ENCODE data around the gene CR1.

The CR1 gene

DNA sequence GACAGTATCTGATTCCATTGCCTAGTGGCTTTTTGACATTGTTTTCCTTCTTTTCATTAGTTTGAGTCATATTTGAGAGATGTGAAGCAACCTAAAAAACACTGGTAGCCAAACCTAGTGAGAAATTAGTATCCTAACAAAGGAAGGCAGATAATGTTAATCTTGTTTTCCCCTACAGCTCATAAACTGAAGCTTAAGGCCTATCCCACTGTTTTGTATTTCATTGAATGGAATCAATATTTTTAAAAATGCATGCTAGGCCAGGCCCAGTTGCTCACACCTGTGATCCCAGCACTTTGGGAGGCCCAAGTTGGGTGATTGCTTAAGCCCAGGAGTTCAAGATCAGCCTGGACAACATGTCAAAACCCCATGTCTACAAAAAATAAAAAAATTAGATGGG is 150.2 kb downstream of the CR1 start:
- peaks cover 37% of the 10 kb centered on the region for H3K4me1 ChIP-seq (ENCODE audit: insufficient read depth, low read length)
- peaks cover 18% of the 10 kb centered on the region for H3K27me3 ChIP-seq (ENCODE audit: insufficient read depth, low read length)
- H3K27ac ChIP-seq (ENCODE audit: low read depth, low read length) = no peak overlapping the region
- H3K36me3 ChIP-seq (ENCODE audit: insufficient read depth, low read length) = no peaks in the 10 kb centered on the region
- peak overlapping the region; percentile 63; the same call in 1 of the 2 replicates for H3K4me3 ChIP-seq (ENCODE audit: low read length)
- no peak overlapping the region for H3K9ac ChIP-seq (ENCODE audit: low read depth, low read length)
- H3K9me3 ChIP-seq (ENCODE audit: insufficient read depth, low read depth, low read length) = no peaks in the 10 kb centered on the region

DNA sequence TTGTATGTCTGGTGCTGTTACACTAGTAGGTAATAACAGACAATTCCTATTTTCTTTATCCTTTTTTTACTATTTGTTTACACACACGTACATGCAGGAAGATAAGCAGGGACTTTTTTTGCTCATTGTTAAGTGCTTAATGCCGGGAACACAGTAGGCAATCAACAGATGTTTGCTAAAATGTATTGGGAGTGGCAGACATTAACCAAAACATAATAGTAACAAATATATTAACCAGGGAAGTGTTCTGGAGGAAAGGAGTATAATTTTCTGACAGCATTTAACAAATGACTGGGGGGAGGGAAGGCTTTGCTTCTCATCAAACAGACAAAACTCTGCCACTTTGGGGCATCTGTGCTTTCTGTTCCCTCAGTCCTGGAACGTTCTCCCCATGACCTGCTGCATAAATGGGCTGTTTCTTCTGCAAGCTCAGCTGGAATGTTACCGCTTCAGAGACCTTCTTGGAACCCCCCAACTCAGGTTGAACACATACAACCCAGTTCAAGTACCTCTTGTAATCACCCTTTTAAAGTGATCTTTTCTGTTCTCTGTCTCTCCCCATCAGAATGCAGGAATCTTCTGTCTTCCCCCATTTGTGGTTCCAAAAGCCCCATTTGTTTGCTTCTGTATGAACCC is 151.1 kb downstream of the CR1 start:
- WGBS = 81% methylated on average over 4 of the region's 4 CpGs
- H3K27ac ChIP-seq (ENCODE audit: low read depth, low read length) = no peak overlapping the region
- H3K4me1 ChIP-seq (ENCODE audit: insufficient read depth, low read length) = peaks cover 33% of the 10 kb centered on the region
- H3K9ac ChIP-seq (ENCODE audit: low read depth, low read length) = no peak overlapping the region
- no peaks in the 10 kb centered on the region for H3K9me3 ChIP-seq (ENCODE audit: insufficient read depth, low read depth, low read length)
- H3K27me3 ChIP-seq (ENCODE audit: insufficient read depth, low read length) = peaks cover 18% of the 10 kb centered on the region
- no peak overlapping the region for H3K4me3 ChIP-seq (ENCODE audit: low read length)
- H3K36me3 ChIP-seq (ENCODE audit: insufficient read depth, low read length) = no peaks in the 10 kb centered on the region

DNA sequence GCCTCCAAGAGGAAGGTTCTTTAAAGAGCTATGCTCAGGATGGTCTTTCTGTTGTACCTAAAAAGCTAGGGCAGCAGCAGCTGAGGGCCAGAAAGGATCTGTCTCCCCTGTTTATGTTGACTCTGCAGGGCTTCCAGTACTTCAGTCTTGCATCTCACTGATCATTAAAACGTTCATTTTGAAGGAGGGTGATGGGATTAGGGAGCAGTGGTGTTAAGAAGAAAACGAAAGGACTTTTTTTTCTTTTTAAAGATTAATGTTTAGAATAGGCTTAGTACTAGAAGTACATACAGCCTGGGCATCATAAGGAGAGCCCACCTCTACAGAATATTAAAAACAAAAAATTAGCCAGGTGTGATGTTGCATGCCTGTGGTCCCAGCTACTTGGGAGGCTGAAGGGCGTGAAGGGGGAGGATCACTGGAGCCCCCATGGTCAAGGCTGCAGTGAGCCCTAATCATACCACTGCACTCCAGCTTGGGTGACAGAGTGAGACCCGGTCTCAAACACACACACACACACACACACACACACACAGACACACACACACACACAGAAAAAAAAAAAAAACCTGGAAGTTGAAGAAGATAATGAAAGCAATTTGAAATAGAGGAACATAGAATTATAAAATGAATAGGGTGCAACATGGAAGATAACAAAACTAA is 151.8 kb downstream of the CR1 start:
- Histone ChIP-seq H3K4me3 (ENCODE audit: low read length) (no peak overlapping the region), H3K27me3 (ENCODE audit: insufficient read depth, low read length) (peaks cover 18% of the 10 kb centered on the region), H3K36me3 (ENCODE audit: insufficient read depth, low read length) (no peaks in the 10 kb centered on the region), H3K9me3 (ENCODE audit: insufficient read depth, low read depth, low read length) (no peaks in the 10 kb centered on the region), H3K27ac (ENCODE audit: low read depth, low read length) (no peak overlapping the region), H3K4me1 (ENCODE audit: insufficient read depth, low read length) (peaks cover 33% of the 10 kb centered on the region), H3K9ac (ENCODE audit: low read depth, low read length) (no peak overlapping the region)
- 92% methylated on average over 3 of the region's 4 CpGs for WGBS

DNA sequence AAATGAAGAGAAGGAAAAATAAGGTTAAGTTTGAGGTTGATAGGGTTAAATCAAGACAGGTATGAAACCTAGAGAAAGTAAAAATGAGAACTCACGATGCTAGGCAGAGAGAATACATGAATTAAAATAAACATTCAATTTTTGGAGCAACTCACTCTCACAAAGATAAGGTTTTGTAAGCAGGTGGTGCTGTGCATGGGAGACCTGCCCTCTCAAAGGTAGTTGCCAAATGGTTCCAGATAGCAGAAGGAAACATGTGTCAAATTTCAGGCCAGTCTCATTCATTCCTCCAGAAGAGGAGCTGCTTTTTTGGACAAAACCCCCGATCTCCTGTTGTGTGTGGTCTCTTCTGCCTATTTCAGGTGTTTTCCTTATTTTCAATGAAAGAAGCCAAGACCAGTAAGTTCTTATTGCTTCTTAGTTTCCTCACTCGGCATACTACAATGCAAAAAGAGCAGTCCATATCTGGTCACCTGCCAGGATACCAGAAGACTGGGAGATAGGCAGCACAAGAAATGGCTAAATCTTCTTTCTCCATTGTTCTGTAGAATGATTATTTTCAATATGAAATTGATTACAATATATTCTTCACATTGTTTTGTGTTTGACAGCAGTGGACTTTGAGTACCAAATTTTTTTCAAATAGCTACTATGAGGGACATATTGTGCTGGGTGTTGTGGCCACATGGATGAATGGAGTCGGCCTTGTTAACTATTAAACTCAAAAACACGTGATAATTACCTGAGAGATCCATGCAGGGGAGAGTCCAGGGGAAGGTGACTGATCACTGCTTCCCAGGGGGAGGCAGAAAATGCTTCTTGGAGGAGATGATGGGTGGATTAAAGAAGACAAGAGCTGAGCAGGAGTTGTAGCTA is 152.6 kb downstream of the CR1 start:
- H3K4me3 ChIP-seq (ENCODE audit: low read length) = no peak overlapping the region
- no peak overlapping the region for H3K9ac ChIP-seq (ENCODE audit: low read depth, low read length)
- 90% methylated on average over 4 of the region's 5 CpGs for WGBS
- no peaks in the 10 kb centered on the region for H3K9me3 ChIP-seq (ENCODE audit: insufficient read depth, low read depth, low read length)
- no peak overlapping the region for H3K27ac ChIP-seq (ENCODE audit: low read depth, low read length)
- H3K36me3 ChIP-seq (ENCODE audit: insufficient read depth, low read length) = no peaks in the 10 kb centered on the region
- H3K4me1 ChIP-seq (ENCODE audit: insufficient read depth, low read length) = peaks cover 33% of the 10 kb centered on the region
- peaks cover 18% of the 10 kb centered on the region for H3K27me3 ChIP-seq (ENCODE audit: insufficient read depth, low read length)

DNA sequence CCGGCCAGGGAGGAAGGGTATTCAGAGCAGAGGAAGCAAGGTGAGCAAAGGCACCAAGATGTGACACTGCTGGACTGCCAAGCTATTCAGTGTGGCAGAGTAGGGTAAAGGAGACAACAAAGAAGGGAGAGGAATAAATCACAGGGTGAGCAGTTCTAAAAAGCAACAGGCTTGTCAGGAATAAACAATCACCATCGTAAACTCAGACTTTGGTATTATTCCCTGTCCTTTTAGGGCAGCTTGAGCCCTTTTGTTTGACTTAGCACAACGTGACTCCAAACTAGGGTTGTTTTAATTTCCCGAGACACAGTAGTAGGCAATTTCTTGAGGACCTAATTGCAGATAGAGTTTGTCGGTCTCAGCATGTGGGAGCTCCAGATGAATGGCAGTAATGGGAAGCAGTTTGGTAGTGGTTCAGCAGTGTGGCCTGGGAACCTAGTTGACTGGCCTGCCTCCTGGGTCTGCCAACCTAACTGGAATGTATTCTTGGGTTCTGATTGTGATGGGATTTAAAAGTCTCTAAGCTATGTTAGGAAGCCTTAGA is 153.3 kb downstream of the CR1 start:
- H3K9ac ChIP-seq (ENCODE audit: low read depth, low read length) = no peak overlapping the region
- H3K9me3 ChIP-seq (ENCODE audit: insufficient read depth, low read depth, low read length) = no peaks in the 10 kb centered on the region
- peaks cover 18% of the 10 kb centered on the region for H3K27me3 ChIP-seq (ENCODE audit: insufficient read depth, low read length)
- H3K27ac ChIP-seq (ENCODE audit: low read depth, low read length) = no peak overlapping the region
- no peak overlapping the region for H3K4me3 ChIP-seq (ENCODE audit: low read length)
- 65% methylated on average over 5 of the region's 5 CpGs for WGBS
- H3K4me1 ChIP-seq (ENCODE audit: insufficient read depth, low read length) = peaks cover 33% of the 10 kb centered on the region
- H3K36me3 ChIP-seq (ENCODE audit: insufficient read depth, low read length) = no peaks in the 10 kb centered on the region

DNA sequence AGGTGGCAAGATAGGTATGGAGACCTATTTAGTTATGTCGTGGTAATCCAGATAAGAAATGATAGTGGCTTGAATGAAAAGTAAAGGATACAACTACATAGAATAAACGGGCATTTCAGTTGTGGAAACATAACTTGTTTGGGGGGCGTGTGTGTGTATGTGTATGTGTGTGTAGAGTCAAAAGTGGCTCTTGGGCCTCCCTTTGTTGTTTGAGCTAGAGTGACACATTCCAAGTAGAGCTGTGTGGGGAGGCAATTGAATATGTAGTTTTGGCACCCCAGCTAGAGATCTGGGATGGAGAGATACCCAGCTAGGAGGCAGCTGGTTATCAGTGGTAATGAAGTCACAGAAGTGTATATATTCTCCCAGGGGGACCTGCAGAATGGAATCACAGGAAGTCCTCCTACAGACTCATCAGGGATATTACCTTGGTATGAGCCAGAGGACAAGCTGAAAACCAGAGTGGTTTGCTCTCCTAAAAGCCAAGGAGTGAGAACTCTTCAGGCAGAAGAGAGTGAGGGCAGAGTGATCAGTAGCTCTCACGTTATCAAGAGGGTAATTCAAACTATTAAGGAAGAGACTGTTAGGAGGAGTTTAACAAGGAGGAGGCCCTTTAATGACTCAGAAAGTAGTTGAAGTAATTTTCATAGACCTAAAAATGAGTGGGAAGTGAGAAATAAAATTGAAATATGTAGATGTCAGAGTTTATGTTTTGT is 154.1 kb downstream of the CR1 start:
- Histone ChIP-seq H3K4me1 (ENCODE audit: insufficient read depth, low read length) (peaks cover 38% of the 10 kb centered on the region), H3K9ac (ENCODE audit: low read depth, low read length) (no peak overlapping the region), H3K27me3 (ENCODE audit: insufficient read depth, low read length) (peaks cover 17% of the 10 kb centered on the region), H3K27ac (ENCODE audit: low read depth, low read length) (no peak overlapping the region), H3K36me3 (ENCODE audit: insufficient read depth, low read length) (no peaks in the 10 kb centered on the region), H3K4me3 (ENCODE audit: low read length) (no peak overlapping the region), H3K9me3 (ENCODE audit: insufficient read depth, low read depth, low read length) (no peaks in the 10 kb centered on the region)
- 88% methylated on average over 4 of the region's 4 CpGs for WGBS

DNA sequence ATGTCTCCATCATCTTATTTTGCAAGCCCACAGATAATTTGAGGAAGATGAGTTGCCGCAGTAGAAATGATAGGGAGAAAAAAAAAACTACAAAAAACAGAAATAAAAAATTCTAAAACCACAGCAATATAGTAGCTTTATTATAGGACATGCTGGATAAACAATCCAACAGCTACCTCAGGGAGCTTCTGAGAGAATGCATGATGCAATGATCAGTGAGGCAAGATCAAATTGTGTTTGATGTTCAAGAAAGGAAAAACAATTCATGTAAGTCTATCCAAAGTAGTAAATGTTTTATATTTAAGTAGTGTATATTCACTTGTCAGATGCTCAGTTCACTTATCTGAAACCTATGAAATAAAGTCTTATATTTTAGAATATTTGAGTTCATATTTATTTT is 155.6 kb downstream of the CR1 start:
- Histone ChIP-seq H3K9me3 (ENCODE audit: insufficient read depth, low read depth, low read length) (peaks cover 2% of the 10 kb centered on the region; the same call in 1 of the 2 replicates), H3K4me3 (ENCODE audit: low read length) (no peak overlapping the region), H3K27ac (ENCODE audit: low read depth, low read length) (no peak overlapping the region), H3K36me3 (ENCODE audit: insufficient read depth, low read length) (no peaks in the 10 kb centered on the region), H3K9ac (ENCODE audit: low read depth, low read length) (no peak overlapping the region), H3K4me1 (ENCODE audit: insufficient read depth, low read length) (peaks cover 38% of the 10 kb centered on the region), H3K27me3 (ENCODE audit: insufficient read depth, low read length) (0 out of 2 replicates have a peak, but pooled peaks cover 4% of the 10 kb centered on the region)
- no CpG with 5 or more reads among the region's 1 CpG for WGBS

DNA sequence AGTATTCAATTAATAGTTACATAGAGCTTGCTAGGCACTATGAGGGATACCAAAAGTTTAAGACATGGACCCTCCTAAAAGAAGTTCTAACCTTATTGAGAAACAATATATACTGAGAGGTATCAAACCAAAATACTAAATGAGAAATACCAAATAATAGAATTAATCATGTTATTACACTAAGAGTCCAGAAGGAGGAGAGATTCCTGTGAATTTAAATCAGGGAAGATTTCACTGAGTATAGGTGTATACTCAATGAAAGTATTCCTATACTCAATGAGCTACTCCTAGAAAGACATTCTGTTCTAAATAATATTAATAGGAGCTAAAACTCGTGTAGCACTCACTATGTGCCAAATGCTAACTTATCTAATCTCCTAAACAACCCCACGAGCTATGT is 158.4 kb downstream of the CR1 start:
- H3K4me3 ChIP-seq (ENCODE audit: low read length) = no peak overlapping the region
- peaks cover 2% of the 10 kb centered on the region; the same call in 1 of the 2 replicates for H3K9me3 ChIP-seq (ENCODE audit: insufficient read depth, low read depth, low read length)
- WGBS = no CpG with 5 or more reads among the region's 2 CpGs
- no peaks in the 10 kb centered on the region for H3K36me3 ChIP-seq (ENCODE audit: insufficient read depth, low read length)
- H3K27ac ChIP-seq (ENCODE audit: low read depth, low read length) = no peak overlapping the region
- no peak overlapping the region for H3K9ac ChIP-seq (ENCODE audit: low read depth, low read length)
- H3K4me1 ChIP-seq (ENCODE audit: insufficient read depth, low read length) = peaks cover 14% of the 10 kb centered on the region; the same call in 1 of the 2 replicates
- H3K27me3 ChIP-seq (ENCODE audit: insufficient read depth, low read length) = no peaks in the 10 kb centered on the region

DNA sequence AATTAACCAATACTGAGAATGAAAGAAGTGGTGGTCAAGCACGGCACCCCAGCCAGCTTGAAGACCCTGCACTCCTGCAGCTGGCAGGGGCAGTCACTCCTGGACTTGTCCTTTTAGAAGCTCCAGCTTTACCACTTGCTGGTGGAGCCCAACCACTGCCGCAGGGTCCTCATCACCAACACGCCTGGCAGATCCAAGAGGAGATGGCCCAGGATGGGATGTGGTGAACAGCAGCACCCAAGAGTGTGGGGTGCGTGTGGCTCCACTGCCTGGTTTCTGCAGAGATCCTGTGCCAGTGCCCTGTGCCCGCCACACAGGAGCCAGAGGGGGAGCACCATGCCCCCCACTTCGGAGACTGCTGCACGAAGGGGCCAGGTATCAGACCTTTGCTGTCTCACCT is 162.5 kb downstream of the CR1 start:
- 0 out of 2 replicates have a peak, but pooled peaks cover 4% of the 10 kb centered on the region for H3K4me1 ChIP-seq (ENCODE audit: insufficient read depth, low read length)
- H3K9ac ChIP-seq (ENCODE audit: low read depth, low read length) = no peak overlapping the region
- peaks cover 2% of the 10 kb centered on the region; the same call in 1 of the 2 replicates for H3K9me3 ChIP-seq (ENCODE audit: insufficient read depth, low read depth, low read length)
- 88% methylated on average over 7 of the region's 7 CpGs for WGBS
- H3K27ac ChIP-seq (ENCODE audit: low read depth, low read length) = no peak overlapping the region
- no peaks in the 10 kb centered on the region for H3K27me3 ChIP-seq (ENCODE audit: insufficient read depth, low read length)
- H3K4me3 ChIP-seq (ENCODE audit: low read length) = no peak overlapping the region
- no peaks in the 10 kb centered on the region for H3K36me3 ChIP-seq (ENCODE audit: insufficient read depth, low read length)

DNA sequence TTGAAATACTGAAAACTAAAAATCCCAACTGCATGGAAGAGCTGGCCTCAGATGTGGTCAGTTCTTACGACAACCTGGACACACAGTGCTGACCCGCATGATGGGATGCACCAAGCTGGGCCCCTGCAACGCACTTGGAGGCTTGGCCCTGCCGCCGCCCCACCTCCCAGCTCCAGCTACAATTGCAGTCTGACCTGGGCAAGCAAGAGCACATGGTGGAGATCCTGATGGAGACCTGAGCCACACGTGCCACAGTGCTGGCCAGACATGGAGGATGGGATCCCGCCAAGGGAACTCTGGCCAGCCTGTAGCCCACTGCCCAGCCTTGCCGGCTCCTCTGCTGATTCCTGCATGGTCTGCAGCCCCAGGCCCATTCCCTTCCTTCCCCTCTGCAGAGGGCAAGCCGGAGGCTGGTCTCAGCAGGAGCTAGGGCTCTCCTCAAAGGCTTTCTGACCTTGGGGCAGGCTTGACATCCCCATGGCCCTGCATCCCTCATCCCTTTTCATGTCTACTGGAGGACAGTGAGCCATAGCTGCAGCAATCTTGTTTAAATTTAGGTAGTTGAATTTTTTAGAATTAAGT is 163.0 kb downstream of the CR1 start:
- H3K9ac ChIP-seq (ENCODE audit: low read depth, low read length) = no peak overlapping the region
- WGBS = 87% methylated on average over 9 of the region's 9 CpGs
- H3K4me1 ChIP-seq (ENCODE audit: insufficient read depth, low read length) = 0 out of 2 replicates have a peak, but pooled peaks cover 4% of the 10 kb centered on the region
- peaks cover 6% of the 10 kb centered on the region for H3K9me3 ChIP-seq (ENCODE audit: insufficient read depth, low read depth, low read length)
- H3K4me3 ChIP-seq (ENCODE audit: low read length) = no peak overlapping the region
- H3K36me3 ChIP-seq (ENCODE audit: insufficient read depth, low read length) = no peaks in the 10 kb centered on the region
- no peak overlapping the region for H3K27ac ChIP-seq (ENCODE audit: low read depth, low read length)
- no peaks in the 10 kb centered on the region for H3K27me3 ChIP-seq (ENCODE audit: insufficient read depth, low read length)

Data from HUES64 (cell line).